ENCODE results near the gene NELFCD. TPM values are rescaled to one million over a fixed set of nuclear protein-coding genes. Genes with fewer than 3 reads are reported as not detected.

The NELFCD gene
- total RNA-seq, 1 donor from 2014 or later: 85.7 TPM

DNA sequence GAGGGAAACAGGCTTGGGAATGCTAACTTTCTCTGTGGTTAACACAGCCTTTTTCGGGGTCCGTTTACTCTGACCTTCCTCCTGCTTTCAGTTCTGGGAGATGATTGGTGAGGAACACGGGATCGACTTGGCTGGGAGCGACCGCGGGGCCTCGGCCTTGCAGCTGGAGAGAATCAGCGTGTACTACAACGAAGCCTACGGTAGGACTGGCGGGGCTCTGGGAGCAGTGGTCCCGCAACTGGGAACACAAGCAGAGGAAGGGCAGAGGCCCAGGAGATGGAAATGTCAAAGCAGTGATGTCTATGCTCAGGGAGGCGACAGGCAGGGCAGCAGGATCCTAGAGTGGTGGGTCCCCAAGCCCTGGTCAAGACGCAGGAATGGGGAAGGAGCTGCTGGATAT is 41.7 kb downstream of the NELFCD start:
- TF ChIP-seq, protein P1, sequence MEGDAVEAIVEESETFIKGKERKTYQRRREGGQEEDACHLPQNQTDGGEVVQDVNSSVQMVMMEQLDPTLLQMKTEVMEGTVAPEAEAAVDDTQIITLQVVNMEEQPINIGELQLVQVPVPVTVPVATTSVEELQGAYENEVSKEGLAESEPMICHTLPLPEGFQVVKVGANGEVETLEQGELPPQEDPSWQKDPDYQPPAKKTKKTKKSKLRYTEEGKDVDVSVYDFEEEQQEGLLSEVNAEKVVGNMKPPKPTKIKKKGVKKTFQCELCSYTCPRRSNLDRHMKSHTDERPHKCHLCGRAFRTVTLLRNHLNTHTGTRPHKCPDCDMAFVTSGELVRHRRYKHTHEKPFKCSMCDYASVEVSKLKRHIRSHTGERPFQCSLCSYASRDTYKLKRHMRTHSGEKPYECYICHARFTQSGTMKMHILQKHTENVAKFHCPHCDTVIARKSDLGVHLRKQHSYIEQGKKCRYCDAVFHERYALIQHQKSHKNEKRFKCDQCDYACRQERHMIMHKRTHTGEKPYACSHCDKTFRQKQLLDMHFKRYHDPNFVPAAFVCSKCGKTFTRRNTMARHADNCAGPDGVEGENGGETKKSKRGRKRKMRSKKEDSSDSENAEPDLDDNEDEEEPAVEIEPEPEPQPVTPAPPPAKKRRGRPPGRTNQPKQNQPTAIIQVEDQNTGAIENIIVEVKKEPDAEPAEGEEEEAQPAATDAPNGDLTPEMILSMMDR (IDR thresholded peaks at IDR 0.05): no peak
- TF ChIP-seq POLR2AphosphoS5 (IDR thresholded peaks at IDR 0.05; ENCODE audit: insufficient read depth in 1 of 2, low read depth in 1 of 2): no peak
- no peak for TF ChIP-seq POLR2A (IDR thresholded peaks at IDR 0.05)
- Histone ChIP-seq H3K4me3 (no peak overlapping the region), H3K27me3 (no peaks in the 10 kb centered on the region), H3K4me1 (peaks cover 12% of the 10 kb centered on the region), H3K36me3 (peaks cover 0 to 33% of the 10 kb centered on the region in 2 donors), H3K9me3 (no peaks in the 10 kb centered on the region), H3K27ac (no peak overlapping the region)
- intact Hi-C loops (cut with DNase I): no loop called here
- peak in 1 of 2 donors; percentile 18 for DNase-seq (ENCODE audit: extremely low spot score in 2 of 2)

DNA sequence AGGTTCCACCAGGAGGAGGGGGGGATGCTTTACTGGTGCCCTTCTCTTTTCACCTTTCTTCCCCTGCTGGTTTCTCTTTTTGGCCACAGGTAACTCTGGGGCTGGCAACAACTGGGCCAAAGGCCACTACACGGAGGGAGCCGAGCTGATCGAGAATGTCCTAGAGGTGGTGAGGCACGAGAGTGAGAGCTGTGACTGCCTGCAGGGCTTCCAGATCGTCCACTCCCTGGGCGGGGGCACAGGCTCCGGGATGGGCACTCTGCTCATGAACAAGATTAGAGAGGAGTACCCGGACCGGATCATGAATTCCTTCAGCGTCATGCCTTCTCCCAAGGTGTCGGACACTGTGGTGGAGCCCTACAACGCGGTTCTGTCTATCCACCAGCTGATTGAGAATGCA is 42.6 kb downstream of the NELFCD start:
- Histone ChIP-seq H3K9me3 (no peaks in the 10 kb centered on the region), H3K4me1 (peaks cover 21% of the 10 kb centered on the region), H3K27me3 (no peaks in the 10 kb centered on the region), H3K4me3 (no peak overlapping the region), H3K36me3 (peaks cover 0 to 41% of the 10 kb centered on the region in 2 donors), H3K27ac (no peak overlapping the region)
- intact Hi-C loops (cut with DNase I): no loop called here
- no peak for TF ChIP-seq POLR2A (IDR thresholded peaks at IDR 0.05)
- TF ChIP-seq, protein P1 (IDR thresholded peaks at IDR 0.05): no peak
- peak in 1 of 2 donors; percentile 64 for DNase-seq (ENCODE audit: extremely low spot score in 2 of 2)

DNA sequence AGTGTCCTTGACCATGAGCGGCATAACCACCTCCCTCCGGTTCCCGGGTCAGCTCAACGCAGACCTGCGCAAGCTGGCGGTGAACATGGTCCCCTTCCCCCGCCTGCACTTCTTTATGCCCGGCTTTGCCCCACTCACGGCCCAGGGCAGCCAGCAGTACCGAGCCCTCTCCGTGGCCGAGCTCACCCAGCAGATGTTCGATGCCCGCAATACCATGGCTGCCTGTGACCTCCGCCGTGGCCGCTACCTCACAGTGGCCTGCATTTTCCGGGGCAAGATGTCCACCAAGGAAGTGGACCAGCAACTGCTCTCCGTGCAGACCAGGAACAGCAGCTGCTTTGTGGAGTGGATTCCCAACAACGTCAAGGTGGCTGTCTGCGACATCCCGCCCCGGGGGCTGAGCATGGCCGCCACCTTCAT is 43.1 kb downstream of the NELFCD start:
- Histone ChIP-seq H3K27ac (no peak overlapping the region), H3K9me3 (no peaks in the 10 kb centered on the region), H3K36me3 (peaks cover 0 to 45% of the 10 kb centered on the region in 2 donors), H3K4me1 (peaks cover 26% of the 10 kb centered on the region), H3K27me3 (no peaks in the 10 kb centered on the region), H3K4me3 (no peak overlapping the region)
- TF ChIP-seq, protein P1 (IDR thresholded peaks at IDR 0.05): no peak
- TF ChIP-seq POLR2AphosphoS5 (IDR thresholded peaks at IDR 0.05; ENCODE audit: insufficient read depth in 1 of 2, low read depth in 1 of 2): no peak
- TF ChIP-seq POLR2A (IDR thresholded peaks at IDR 0.05): no peak
- intact Hi-C loops (cut with DNase I): no loop called here
- DNase-seq (ENCODE audit: extremely low spot score in 2 of 2): no peak

DNA sequence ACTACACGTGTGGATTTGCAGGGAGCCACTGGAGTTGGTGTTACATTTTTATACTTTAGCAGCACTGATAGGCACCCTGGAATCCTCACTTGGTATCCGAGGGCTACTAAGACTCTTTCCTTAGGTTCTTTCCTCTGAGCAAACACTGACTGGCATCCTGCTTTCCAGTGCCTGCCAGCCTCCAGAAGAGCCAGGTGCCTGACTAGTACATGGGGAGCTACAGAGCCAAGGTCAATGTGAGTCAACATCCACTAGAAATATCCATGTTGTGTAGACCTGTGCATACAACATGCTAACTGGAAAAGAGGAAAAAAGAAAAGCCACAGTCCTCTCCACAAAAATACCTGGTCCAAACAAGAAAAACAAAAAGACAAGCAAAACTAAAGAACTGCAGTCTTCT is 44.0 kb downstream of the NELFCD start:
- Histone ChIP-seq H3K36me3 (peaks cover 0 to 54% of the 10 kb centered on the region in 2 donors), H3K27ac (no peak overlapping the region)
- intact Hi-C loops (cut with DNase I): no loop called here

DNA sequence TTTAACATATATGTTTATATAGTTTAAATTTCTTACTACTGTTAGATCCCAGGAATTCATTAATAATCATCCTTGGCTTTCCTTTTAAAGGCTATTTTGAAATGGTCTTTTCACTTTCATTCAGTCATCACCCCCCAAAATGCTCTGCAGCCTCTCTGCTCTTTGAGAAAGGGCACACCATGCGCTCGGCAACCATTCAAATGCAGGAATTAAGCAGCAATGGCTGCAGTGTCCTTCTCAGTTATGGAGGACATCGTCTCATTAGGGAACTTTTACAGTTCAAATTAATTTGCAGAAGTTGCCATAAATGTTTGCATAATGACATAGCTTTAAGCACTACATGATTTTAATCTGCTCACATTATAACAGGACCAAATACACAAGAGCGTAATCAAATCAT is 44.5 kb downstream of the NELFCD start:
- peaks cover 40% of the 10 kb centered on the region for H3K4me1 ChIP-seq
- H3K27ac ChIP-seq: no peak overlapping the region
- H3K9me3 ChIP-seq: no peaks in the 10 kb centered on the region
- TF ChIP-seq POLR2AphosphoS5 (IDR thresholded peaks at IDR 0.05; ENCODE audit: insufficient read depth in 1 of 2, low read depth in 1 of 2): no peak
- no peak for TF ChIP-seq POLR2A (IDR thresholded peaks at IDR 0.05)
- TF ChIP-seq, protein P1 (IDR thresholded peaks at IDR 0.05): no peak
- DNase-seq (ENCODE audit: extremely low spot score in 2 of 2): no peak
- peaks cover 0 to 58% of the 10 kb centered on the region in 2 donors for H3K36me3 ChIP-seq
- no peak overlapping the region for H3K4me3 ChIP-seq
- H3K27me3 ChIP-seq: no peaks in the 10 kb centered on the region
- intact Hi-C loops (cut with DNase I): no loop called here

More for the DNA sequence above, 44.0 kb downstream of the NELFCD start:
- TF ChIP-seq POLR2AphosphoS5 (IDR thresholded peaks at IDR 0.05; ENCODE audit: insufficient read depth in 1 of 2, low read depth in 1 of 2) (no peak), POLR2A (IDR thresholded peaks at IDR 0.05) (no peak)
- TF ChIP-seq, protein P1 (IDR thresholded peaks at IDR 0.05): no peak
- H3K27me3 ChIP-seq: no peaks in the 10 kb centered on the region
- H3K4me1 ChIP-seq: peaks cover 35% of the 10 kb centered on the region
- H3K9me3 ChIP-seq: no peaks in the 10 kb centered on the region
- no peak for DNase-seq (ENCODE audit: extremely low spot score in 2 of 2)
- H3K4me3 ChIP-seq: no peak overlapping the region
